Measurements from ENCODE around the gene KLHL35.

DNA sequence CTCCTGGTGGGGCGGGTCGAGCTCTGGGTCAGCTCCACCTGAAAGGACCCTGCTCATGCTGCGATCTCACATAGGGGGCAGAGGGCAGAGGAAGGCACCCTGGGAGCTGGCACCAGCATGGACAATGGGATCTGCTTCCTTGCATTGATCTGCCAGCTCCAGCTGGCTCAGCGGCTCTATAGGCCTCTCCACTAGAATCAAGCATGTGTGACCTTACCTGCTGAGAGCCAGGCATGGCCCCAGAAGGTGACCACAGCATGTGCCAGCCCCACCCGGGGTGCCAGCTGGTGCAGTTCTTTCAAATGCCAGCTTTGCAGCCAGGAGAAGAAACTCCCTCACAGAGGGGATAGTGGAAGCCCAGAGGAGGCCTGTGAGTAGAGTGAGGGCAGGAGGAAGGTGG, 22.0 kb upstream of the KLHL35 start:
- TF ChIP-seq, protein P1, sequence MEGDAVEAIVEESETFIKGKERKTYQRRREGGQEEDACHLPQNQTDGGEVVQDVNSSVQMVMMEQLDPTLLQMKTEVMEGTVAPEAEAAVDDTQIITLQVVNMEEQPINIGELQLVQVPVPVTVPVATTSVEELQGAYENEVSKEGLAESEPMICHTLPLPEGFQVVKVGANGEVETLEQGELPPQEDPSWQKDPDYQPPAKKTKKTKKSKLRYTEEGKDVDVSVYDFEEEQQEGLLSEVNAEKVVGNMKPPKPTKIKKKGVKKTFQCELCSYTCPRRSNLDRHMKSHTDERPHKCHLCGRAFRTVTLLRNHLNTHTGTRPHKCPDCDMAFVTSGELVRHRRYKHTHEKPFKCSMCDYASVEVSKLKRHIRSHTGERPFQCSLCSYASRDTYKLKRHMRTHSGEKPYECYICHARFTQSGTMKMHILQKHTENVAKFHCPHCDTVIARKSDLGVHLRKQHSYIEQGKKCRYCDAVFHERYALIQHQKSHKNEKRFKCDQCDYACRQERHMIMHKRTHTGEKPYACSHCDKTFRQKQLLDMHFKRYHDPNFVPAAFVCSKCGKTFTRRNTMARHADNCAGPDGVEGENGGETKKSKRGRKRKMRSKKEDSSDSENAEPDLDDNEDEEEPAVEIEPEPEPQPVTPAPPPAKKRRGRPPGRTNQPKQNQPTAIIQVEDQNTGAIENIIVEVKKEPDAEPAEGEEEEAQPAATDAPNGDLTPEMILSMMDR (IDR thresholded peaks at IDR 0.05), result no peak
- TF ChIP-seq POLR2AphosphoS5 (IDR thresholded peaks at IDR 0.05) (no peak), POLR2A (IDR thresholded peaks at IDR 0.05) (no peak), EP300 (IDR thresholded peaks at IDR 0.05; ENCODE audit: low read depth) (no peak)
